ENCODE data around the gene SAA1.

Gene SAA1

DNA sequence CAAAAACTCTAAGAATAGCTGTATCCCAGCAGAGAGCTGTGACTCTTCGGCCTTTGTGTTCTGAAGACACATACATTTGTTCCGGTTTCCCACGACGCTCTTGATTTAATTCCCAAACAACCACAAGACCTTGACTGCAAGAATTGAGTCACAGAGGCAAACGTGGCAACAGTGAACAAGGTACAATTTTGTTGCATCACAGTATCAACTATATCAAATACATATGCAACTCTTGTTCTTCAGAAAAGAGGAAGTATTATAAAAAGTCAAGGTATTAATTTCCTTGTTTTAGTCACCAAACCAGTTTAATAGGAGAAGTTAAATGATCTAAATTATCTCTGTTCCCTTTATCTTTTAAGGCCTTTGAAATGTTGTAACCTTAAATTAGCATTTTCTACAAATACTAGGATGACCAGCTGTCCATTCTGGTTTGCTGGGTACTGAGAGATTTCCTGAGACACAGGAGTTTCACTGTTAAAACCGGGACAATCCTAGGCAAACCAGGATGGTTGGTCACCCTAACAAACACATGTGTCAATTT lies 44.8 kb downstream of the SAA1 start:
- TF ChIP-seq, protein P1, sequence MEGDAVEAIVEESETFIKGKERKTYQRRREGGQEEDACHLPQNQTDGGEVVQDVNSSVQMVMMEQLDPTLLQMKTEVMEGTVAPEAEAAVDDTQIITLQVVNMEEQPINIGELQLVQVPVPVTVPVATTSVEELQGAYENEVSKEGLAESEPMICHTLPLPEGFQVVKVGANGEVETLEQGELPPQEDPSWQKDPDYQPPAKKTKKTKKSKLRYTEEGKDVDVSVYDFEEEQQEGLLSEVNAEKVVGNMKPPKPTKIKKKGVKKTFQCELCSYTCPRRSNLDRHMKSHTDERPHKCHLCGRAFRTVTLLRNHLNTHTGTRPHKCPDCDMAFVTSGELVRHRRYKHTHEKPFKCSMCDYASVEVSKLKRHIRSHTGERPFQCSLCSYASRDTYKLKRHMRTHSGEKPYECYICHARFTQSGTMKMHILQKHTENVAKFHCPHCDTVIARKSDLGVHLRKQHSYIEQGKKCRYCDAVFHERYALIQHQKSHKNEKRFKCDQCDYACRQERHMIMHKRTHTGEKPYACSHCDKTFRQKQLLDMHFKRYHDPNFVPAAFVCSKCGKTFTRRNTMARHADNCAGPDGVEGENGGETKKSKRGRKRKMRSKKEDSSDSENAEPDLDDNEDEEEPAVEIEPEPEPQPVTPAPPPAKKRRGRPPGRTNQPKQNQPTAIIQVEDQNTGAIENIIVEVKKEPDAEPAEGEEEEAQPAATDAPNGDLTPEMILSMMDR (IDR thresholded peaks at IDR 0.05; ENCODE audit: low read depth, low read length, missing control alignments) = no peak
- H3K4me3 ChIP-seq (replicated peaks; ENCODE audit: low read depth, low read length) = no peak overlapping the region
- DNase-seq (ENCODE audit: extremely low read depth, low read depth) = no peak

DNA sequence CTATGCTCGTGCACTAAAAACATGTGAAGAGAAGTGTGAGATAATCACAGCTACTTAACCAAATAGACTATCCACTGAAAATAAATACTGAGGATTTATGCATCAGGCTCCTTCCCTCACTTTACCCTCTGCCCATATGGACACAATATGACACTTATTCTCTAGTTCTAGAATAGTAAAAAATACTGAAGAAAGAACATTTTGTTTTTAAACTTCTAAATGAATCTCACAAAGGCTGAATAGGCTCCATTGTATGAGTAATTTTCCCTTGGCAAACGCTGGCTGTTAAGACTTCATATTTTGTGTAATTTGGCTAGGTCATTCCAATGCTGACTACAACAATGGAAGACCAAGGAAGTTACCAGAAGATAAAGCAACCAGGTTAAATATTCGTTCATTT lies 45.9 kb downstream of the SAA1 start:
- TF ChIP-seq, protein P1 (IDR thresholded peaks at IDR 0.05; ENCODE audit: low read depth, low read length, missing control alignments) = no peak
- H3K4me3 ChIP-seq (replicated peaks; ENCODE audit: low read depth, low read length) = no peak overlapping the region
- DNase-seq (ENCODE audit: extremely low read depth, low read depth) = no peak

DNA sequence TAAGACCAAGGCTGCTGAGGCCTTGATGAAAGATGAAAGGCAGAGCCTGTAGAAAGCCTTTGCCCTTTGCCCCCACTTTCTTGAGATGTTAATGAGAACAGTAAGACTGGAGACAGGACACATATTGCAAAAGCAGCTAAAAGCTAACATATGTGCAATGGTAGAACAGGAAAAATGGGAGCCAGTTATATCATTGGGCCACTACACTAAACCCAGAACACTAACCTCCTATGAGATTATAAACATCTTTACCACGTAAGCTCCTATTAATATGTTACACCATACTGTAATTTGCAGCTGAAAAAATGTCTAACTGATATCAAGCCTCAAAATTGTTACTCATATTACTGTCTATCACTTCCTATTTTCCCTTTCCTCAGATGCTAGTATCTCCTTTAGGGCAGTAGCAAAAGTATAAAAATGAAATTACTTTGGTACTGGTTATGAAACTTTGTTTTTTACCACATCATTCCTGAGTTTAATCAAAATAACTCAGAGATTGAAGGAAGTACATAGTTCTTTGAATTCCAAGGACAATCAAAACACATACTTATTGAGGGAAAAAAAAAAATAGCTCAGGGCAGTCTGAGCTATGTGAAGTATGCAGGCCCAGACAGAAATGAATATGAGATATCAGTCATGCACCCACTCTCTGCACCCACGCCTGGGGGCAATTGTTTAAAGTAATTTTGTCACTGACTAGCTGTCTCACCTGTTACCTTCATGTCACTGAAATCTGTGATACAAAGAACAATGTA lies 46.8 kb downstream of the SAA1 start:
- no peak overlapping the region for H3K4me3 ChIP-seq (replicated peaks; ENCODE audit: low read depth, low read length)
- TF ChIP-seq, protein P1 (IDR thresholded peaks at IDR 0.05; ENCODE audit: low read depth, low read length, missing control alignments) = no peak
- DNase-seq (ENCODE audit: extremely low read depth, low read depth) = peak; percentile 27

DNA sequence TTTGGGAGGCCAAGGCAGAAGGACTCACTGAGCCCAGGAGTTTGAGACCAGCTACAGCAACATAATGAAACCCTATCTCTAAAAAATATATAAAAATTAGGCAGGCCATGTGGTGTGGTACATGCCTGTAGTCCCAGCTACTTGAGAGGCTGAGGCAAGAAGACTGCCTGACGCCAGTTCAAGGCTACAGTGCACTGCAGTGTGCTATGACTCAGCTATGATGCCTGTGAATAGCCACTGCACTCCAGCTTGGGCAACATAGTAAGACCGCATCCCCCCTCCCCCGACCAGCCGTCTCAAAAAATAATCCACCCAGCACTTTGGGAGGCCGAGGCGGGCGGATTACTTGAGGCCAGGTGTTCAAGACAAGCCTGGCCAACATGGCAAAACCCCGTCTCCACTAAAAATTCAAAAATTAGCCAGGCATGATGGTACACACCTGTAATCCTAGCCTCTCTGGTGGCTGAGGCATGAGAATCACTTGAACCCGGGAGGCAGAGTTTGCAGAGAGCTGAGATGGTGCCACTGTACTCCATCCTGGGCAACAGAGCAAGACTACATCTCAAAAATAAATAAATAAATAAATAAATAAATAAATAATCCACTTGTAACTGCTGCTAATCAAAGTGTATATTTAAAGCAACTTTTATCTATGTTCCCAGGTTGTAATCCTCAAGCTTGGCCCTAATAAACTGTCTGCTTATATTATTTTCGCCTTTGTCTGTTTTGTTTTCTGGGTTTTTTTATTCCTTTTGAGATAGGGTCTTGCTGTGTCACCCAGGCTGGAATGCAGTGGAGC lies 48.1 kb downstream of the SAA1 start:
- TF ChIP-seq, protein P1 (IDR thresholded peaks at IDR 0.05; ENCODE audit: low read depth, low read length, missing control alignments) = no peak
- DNase-seq (ENCODE audit: extremely low read depth, low read depth) = no peak
- H3K4me3 ChIP-seq (replicated peaks; ENCODE audit: low read depth, low read length) = no peak overlapping the region

DNA sequence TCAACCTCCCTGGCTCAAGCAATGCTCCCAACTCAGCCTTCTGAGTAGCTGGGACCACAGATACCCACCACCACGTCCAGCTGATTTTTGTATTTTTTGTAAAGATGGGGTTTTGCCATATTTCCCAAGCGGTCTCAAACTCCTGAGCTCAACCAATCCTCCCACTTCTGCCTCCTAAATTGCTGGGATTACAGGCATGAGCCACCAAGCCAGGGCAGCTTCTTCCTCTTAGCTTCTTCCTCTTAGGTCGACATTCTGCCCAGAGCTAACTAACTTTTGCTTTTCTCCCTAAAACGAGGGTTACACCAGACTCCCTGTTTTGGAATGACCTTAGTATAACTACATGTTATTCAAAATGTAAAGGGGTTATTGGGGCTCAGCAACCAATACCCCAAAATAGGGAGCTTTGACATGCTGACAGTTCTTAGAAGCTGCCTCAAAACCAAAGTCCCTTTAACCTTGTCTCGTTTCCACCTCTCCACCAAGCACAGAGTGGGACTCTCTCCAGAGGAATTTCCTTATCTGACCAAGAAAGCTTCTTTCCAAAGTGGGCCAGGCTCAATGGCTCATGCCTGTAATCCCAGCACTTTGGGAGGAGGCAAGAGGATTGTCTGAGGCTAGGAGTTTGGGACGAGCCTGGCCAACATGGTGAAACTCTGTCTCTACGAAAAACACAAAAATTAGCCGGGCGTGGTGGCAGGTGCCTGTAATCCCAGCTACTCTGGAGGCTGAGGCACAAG lies 48.9 kb downstream of the SAA1 start:
- no peak for DNase-seq (ENCODE audit: extremely low read depth, low read depth)
- no peak overlapping the region for H3K4me3 ChIP-seq (replicated peaks; ENCODE audit: low read depth, low read length)
- TF ChIP-seq, protein P1 (IDR thresholded peaks at IDR 0.05; ENCODE audit: low read depth, low read length, missing control alignments) = no peak

DNA sequence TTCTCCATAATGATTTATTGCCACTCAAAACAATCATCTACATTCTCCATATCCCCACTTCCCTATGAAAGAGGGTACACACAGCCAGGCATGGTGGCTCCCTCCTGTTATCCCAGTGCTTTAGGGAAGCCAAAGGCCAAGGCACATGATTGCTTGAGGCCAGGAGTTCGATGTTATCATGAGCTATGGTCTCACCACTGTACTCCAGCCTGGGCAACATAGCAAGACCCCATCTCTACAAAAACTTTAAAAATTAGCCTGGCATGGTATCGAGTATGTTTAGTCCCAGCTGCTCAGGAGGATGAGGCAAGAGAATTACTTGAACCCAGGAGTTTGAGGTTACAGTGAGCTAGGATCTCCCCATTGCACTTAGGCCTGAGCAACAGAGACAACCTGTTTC lies 49.8 kb downstream of the SAA1 start:
- H3K4me3 ChIP-seq (replicated peaks; ENCODE audit: low read depth, low read length) = no peak overlapping the region
- DNase-seq (ENCODE audit: extremely low read depth, low read depth) = no peak
- TF ChIP-seq, protein P1 (IDR thresholded peaks at IDR 0.05; ENCODE audit: low read depth, low read length, missing control alignments) = no peak

Data from HFF-Myc (cell line).